ENCODE data around the gene TGFBRAP1.
A peak's percentile ranks its signal among the peaks of the same experiment; 100 is the strongest.

TGFBRAP1 gene

GRCh38 chr2:105337122-105338019 is 7.8 kb upstream of the TGFBRAP1 start, which contains the start of gene C2orf49:
C2orf49 (plus strand) TSS chr2:105337540; CDS start chr2:105337588, 48 bp downstream.
- peak; percentile 91 for DNase-seq (ENCODE audit: extremely low spot score)
- ChIA-PET CTCF (interaction anchor here (0.7 to 1.6 kb wide), 3 partner anchors 9 to 184 kb away, joined by 3 to 6 read pairs (median 5); no protein-coding TSS in a partner anchor), POLR2A (no interaction called here)
- no peak for TF ChIP-seq CTCF (IDR thresholded peaks at IDR 0.05; ENCODE audit: control extremely low read depth, extremely low read depth, low read depth, missing control alignments)

GRCh38 chr2:105336786-105337121 is 7.2 kb upstream of the TGFBRAP1 start:
- TF ChIP-seq CTCF (IDR thresholded peaks at IDR 0.05; ENCODE audit: control extremely low read depth, extremely low read depth, low read depth, missing control alignments), result no peak
- ChIA-PET CTCF (interaction anchor here (0.7 to 1.4 kb wide), 2 partner anchors 8 to 20 kb away, joined by 3 to 5 read pairs; no protein-coding TSS in a partner anchor), POLR2A (no interaction called here)
- DNase-seq (ENCODE audit: extremely low spot score), result no peak

GRCh38 chr2:105335469-105335868 is 5.9 kb upstream of the TGFBRAP1 start:
- no peak for TF ChIP-seq CTCF (IDR thresholded peaks at IDR 0.05; ENCODE audit: control extremely low read depth, extremely low read depth, low read depth, missing control alignments)
- ChIA-PET CTCF (interaction anchor here (0.5 to 1.1 kb wide), 3 partner anchors 12 to 33 kb away, joined by 3 to 5 read pairs (median 3); no protein-coding TSS in a partner anchor), POLR2A (no interaction called here)
- DNase-seq (ENCODE audit: extremely low spot score), result no peak

- POLR2A ChIA-PET, result no interaction called here
Observed at GRCh38 chr2:105334211-105334610, 4.7 kb upstream of the TGFBRAP1 start.

GRCh38 chr2:105330681-105331375 is 1.3 kb upstream of the TGFBRAP1 start:
- CTCF ChIA-PET, result interaction anchor here (0.7 to 1.4 kb wide), 5 partner anchors 9 to 215 kb away, joined by 3 to 7 read pairs (median 3); no protein-coding TSS in a partner anchor
- no peak for DNase-seq (ENCODE audit: extremely low spot score)
- POLR2A ChIA-PET, result interaction anchor here (0.7 kb wide), 1 partner anchor 895 kb away, joined by 5 read pairs; no protein-coding TSS in a partner anchor
- TF ChIP-seq CTCF (IDR thresholded peaks at IDR 0.05; ENCODE audit: control extremely low read depth, extremely low read depth, low read depth, missing control alignments), result no peak

More at GRCh38 chr2:105334211-105334610, 4.7 kb upstream of the TGFBRAP1 start:
- DNase-seq (ENCODE audit: extremely low spot score), result no peak
- CTCF ChIA-PET, result interaction anchor here (0.9 to 1.3 kb wide), 3 partner anchors 10 to 24 kb away, joined by 3 read pairs; no protein-coding TSS in a partner anchor
- TF ChIP-seq CTCF (IDR thresholded peaks at IDR 0.05; ENCODE audit: control extremely low read depth, extremely low read depth, low read depth, missing control alignments), result no peak

GRCh38 chr2:105329197-105329554 is 359 bp downstream of the TGFBRAP1 start:
- DNase-seq (ENCODE audit: extremely low spot score), result no peak
- ChIA-PET POLR2A (interaction anchor here (1.6 kb wide), 1 partner anchor 14 kb away, joined by 5 read pairs; no protein-coding TSS in a partner anchor), CTCF (interaction anchor here (1.0 to 2.2 kb wide), 4 partner anchors 8 to 18 kb away, joined by 3 to 8 read pairs (median 5); partner anchors contain the start of gene C2orf49)
- TF ChIP-seq CTCF (IDR thresholded peaks at IDR 0.05; ENCODE audit: control extremely low read depth, extremely low read depth, low read depth, missing control alignments), result no peak

Measured in GM10248 (cell line).